ENCODE results near the gene NENF.
"Not testable (repeated sequence)": the region's sequence is repeated elsewhere in the genome, so short reads cannot be mapped to it uniquely, and the experiment has no call there.

Gene NENF

GRCh38 chr1:212432661-212433576, at the start of gene NENF:
TSS of gene NENF (plus strand) at chr1:212432920. CDS start at chr1:212432944, 24 bp downstream.
- DNase-seq, result peak; percentile 91

DNA sequence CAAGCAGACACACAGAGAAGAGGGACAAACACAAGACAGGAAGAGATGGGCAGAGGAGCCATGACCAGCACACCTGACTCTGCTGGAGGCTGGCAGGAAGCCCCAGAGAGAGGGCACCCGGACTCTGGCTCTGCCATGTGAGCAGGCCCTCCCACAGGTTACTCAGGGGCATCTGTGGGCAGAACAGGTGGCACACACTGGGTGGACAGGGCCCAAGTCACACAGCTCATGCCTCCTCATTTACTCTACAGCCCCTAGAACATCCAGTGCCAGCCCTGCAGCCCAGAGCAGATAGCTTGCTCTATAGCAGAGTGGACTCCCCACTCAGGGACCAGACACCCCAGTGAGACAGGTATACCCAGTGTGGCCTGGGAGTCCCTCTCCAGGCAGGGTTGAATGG, 46.7 kb upstream of the NENF start:
- DNase-seq, result no peak

DNA sequence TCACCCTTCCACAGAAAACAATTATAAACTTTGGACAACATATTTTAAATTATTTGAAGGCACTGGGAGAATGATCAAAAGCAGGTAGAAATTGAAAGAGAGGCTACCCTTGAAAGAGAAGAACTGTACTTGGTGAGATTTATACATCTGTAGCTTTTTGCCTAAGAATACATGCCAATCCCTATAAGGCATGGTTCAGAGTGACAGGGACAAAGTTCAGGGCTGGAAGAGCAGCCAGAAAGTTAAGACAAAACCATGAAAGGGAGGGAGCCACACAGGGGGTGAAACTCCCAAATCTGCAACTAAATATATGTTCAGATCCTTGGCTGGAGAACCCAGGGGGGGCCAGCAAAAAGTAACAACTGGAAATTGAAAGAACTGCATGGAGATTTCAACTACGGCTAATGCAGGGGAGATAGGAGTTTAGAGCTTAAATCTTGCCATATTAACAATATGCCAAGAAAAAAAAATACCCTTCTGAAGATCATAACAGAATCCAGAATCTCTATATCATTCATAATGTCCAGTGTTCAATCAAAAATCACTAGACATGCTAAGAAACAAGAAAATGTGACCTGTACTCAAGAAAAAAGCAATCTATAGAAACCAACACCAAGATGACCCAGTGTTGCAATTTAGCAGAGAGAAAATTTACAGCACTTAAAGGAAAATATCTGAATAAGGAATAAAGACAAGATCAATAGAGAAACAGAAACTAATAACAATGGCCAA, 43.6 kb upstream of the NENF start:
- DNase-seq, result no peak

DNA sequence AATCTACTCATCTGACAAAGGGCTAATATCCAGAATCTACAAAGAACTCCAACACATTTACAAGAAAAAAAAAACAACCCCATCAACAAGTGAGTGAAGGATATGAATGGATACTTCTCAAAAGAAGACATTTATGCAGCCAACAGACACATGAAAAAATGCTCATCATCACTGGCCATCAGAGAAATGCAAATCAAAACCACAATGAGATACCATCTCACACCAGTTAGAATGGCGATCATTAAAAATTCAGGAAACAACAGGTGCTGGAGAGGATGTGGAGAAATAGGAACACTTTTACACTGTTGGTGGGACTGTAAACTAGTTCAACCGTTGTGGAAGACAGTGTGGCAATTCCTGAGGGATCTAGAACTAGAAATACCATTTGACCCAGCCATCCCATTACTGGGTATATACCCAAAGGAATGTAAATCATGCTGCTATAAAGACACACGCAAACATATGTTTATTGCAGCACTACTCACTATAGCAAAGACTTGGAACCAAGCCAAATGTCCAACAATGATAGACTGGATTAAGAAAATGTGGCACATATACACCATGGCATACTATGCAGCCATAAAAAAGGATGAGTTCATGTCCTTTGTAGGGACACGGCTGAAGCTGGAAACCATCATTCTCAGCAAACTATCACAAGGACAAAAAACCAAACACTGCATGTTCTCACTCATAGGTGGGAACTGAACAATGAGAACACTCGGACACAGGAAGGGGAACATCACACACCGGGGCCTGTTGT, 36.9 kb upstream of the NENF start:
- DNase-seq, result not testable (repeated sequence)

- no peak for DNase-seq
These were observed 36.1 kb upstream of the NENF start for GRCh38 chr1:212396638-212397037.

DNA sequence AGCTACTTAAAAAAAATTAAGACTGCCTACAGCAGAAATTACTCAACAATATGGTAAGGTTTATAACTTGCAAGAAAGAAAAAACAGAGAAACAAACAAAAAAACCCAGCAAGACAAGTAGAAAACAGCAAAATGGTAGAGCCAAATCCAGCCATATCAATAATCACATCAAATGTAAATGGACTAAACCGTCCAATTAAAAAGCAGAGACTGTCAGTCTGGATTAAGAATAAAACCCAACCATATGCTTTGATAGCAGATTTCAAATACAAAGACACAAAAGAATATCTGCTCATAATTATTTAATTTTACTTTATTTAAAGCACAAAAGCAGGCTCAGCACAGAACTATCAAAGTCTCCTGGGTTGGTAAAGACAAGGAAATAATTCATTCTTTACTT, 35.5 kb upstream of the NENF start:
- no peak for DNase-seq

DNA sequence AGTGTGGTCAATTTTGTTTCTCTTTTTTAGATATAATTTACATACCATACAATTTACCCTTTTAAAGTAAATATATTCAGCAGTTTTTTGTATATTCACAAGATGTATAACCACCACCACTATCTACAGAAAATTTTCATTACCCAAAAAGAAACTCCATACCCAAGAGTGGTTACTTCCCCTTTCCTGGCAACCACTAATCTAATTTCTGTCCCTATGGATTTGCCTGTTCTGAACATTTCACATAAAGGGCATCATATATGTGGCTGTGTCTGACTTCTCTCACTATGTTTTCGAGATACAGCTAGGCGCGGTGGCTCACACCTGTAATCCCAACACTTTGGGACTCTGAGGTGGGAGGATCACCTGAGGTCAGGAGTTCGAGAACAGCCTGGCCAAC, 31.7 kb upstream of the NENF start:
- DNase-seq, result peak; percentile 9

GRCh38 chr1:212401838-212402582, 30.7 kb upstream of the NENF start:
- no peak for DNase-seq

DNA sequence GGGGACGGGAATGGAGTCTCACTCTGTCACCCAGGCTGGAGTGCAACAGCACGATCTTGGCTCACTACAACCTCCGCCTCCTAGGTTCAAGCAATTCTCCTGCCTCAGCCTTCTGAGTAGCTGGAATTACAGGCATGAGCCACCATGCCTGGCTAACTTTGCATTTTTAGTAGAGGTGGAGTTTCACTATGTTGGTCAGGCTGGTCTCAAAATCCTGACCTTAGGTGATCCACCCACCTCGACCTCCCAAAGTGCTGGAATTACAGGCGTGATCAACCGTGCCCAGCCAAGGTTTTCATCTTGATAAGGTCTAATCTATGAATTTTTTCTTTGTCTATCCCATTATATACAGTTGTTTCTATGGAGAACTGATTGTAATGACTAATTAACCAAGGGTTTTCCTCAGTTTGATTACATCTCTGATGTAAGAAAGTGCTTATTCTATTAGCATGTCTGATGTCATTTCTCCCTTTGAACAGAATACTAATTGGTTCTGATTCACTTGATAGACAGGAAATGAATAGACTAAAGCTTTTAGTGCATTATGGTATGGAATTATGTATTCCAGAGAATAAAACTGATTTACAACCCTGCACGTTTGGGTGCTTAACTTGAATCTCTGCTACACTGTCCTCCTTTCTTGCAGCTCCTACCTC, 29.9 kb upstream of the NENF start:
- DNase-seq, result no peak

GRCh38 chr1:212410231-212410820, 22.4 kb upstream of the NENF start:
- DNase-seq, result no peak

GRCh38 chr1:212412374-212412773, 20.3 kb upstream of the NENF start:
- no peak for DNase-seq

- no peak for DNase-seq
These were observed 18.8 kb upstream of the NENF start for GRCh38 chr1:212413902-212414327.

GRCh38 chr1:212414328-212415106, 18.2 kb upstream of the NENF start, which contains the start of gene PACC1:
TSS of gene PACC1 (minus strand) at chr1:212414886. CDS start at chr1:212414757, 129 bp downstream.
- peak; percentile 94 for DNase-seq

GRCh38 chr1:212415107-212415841, 17.4 kb upstream of the NENF start:
- DNase-seq, result peak; percentile 61

GRCh38 chr1:212421165-212421564, 11.6 kb upstream of the NENF start:
- DNase-seq, result no peak

- DNase-seq, result no peak
These were observed 8.8 kb upstream of the NENF start for GRCh38 chr1:212423879-212424278.

DNA sequence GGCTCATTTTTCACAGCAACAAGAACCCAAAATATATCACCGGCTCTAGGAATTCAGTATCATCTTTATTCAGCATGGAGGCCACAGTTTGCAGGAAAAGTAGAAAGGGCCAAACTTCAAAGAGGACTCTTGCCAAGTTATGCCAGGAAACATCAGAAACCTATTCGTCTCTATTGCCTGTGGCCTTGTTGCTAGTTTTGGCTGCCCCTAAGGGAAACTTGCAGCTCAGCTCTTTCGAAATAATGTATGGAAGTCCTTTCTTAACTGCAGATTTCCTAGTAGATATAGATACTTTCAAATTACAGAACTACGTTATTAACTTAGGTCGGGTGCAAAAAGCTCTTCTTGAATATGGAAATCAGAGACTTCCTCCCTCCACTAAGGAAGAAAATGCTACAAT, 4.2 kb upstream of the NENF start:
- no peak for DNase-seq

DNA sequence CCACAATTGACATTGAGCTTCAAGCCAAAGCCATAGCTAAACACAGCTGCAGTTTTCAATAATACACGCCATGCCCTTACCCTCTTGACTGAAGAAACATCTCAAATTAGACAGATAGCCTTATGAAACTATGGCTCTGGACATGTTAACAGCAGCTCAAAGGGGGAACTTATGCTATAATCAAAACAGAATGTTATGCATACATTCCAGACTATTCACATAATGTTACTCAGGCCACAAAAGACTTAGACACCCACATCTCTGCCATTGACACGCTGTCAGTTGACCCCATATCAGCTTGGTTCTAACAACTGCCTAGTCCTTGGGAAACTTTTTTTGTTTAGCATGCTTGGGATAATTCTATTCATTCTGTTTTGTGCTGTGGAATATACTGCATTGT, 2.3 kb upstream of the NENF start:
- no peak for DNase-seq

- no peak for DNase-seq
These were observed 1.7 kb upstream of the NENF start for GRCh38 chr1:212430955-212431394.

DNA sequence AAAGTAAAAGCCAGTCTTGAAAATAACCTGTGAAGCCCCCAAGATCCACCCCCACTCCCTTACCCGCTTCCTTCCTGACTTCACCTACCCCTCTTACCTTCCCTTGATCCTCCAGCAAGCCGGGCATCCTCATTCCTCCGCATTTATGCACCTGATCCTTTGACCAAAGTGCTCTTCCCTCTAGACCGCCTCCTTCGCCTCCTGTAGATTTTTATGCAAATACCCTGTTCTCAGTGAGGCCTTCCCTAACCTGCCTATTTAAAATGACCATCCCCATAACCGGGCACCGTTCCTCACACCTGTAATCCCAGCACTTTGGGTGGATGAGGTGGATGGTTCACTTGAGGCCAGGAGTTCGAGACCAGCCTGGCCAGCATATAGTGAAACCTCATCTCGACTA, 1.1 kb upstream of the NENF start:
- no peak for DNase-seq
